ENCODE results near the gene TBC1D22A. TPM values are rescaled to one million over a fixed set of nuclear protein-coding genes. Genes with fewer than 3 reads are reported as not detected.

TBC1D22A gene
- total RNA-seq, 1 experiment from 2014 or later: 7.9 TPM

DNA sequence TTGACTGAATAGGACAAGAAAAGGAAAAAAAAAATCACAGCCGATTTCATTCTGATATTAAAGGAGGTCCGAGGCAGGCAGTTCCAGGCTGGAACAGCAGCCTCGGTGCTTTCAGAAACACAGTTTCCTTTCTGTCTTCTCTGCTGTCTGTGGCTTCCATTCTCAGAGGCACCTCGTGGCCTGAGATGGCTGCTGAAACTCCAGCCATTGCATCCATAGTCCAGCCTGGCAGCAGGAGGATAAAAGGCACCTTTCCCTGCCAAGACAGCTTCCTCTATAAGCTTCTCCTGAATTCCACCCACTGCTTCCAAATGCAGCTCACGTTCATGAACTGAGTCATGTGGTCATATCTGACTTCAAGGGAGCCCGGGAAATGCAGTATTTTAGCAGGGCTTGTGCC lies 390.5 kb downstream of the TBC1D22A start:
- DNase-seq (ENCODE audit: low spot score): no peak

DNA sequence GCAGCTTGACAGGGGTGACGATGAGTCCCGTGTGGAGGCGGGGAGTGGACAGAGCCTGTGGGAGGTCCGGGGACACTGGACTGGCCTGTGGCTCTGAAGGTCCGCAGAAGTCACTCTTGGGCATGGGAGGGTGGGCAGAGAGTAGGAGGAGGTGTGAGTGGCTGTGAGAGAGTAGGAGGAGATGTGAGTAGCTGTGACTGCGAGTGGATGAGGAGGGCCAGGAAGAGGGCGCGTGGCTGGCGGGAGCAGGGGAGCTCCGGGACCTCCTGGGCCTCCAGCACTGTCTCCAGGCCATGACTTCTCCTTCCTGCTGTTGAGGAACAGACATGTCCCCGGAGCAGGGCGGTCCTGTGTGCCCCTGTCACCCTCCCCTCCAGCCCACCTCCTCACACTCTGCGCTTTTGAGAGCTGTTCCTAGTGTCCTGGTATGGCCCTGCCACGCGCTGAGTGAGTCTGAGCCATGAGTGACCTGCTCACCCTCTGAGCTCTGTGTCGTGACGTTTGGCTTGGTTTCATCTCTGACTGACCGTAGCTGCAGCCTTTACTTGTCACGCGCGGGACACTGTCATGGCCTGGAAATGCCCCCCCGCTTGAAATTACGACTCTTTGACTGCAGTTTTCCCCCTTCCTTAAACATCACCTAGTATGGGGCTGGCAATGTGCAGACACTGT lies 391.5 kb downstream of the TBC1D22A start:
- peak; percentile 0 for DNase-seq (ENCODE audit: low spot score)

DNA sequence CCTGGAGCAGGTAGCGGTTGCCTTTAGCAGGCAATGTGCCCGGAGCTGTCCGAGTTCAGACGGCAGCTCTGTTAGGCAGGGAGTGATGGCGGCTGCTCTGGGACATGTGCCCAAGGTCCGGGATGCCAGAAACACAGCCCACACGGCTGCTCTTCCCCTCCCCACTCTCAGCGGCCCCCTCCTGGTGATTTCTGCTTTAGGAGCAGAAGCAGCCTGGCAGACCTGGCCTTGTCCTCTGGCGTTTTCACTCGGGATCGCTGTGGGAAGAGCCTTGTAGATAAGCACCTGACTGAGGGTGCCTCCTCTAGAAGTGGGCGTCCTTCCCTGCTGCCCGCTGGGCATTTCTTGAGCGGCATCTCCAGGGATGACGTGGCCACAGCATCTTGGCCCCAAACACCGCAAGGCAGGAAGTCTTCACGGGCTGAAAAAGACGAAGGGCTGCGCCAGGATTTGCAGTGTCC lies 392.2 kb downstream of the TBC1D22A start:
- DNase-seq (ENCODE audit: low spot score): peak; percentile 78

DNA sequence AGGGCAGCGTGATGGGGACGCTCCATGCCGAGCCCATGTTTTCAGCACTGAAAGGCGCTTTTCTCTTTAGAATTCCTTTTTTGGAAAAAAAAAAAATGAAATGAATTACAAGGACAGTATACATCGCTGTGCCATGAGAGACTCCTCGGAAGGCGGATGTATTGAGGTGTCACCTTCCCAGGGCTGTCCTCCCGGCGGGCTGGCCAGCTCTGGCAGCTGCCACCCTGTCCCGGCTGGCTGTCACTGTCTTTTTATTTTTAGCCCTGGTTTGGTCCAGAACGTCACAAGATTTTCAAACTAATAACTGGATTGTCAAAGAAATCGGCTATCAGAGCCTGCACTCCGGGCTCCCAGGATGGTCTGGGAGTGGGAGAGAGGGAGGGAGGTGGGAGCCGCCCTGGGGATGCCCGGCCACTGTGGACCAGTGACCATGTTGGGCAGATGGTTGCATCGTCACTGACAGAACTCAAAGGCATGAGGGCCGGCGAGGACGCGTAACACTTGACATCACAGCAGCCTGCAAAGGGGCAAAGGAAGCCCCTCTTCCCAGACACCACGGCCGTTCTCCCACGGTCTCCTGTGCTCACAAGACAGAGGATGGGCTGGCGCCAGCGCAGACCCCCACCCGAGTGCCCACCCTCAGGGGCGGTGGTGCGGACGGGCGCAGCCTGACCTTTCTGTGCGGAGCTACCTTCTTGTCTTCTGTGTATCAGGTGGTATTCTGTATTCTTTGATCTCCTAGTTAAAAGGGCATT lies 392.9 kb downstream of the TBC1D22A start:
- DNase-seq (ENCODE audit: low spot score): no peak

DNA sequence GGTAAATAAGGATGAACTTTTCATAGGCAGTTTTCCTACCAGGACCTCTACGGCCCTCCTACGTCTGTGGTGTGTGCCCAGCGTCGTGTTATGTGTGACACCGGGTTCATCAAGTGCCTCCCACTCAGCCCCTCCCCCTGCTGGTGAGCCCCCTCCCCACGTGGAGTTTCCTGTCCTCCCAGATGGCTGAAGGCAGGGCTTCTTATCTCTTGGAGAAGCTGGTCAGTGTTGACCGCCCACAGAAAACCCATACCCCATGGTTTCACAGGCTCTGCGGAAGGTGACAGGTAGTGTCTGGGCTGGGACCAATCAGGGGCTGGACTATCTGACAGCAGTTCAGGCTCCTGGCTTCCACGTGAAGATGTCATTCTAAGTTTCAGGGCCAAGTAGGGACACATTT lies 393.5 kb downstream of the TBC1D22A start:
- no peak for DNase-seq (ENCODE audit: low spot score)

DNA sequence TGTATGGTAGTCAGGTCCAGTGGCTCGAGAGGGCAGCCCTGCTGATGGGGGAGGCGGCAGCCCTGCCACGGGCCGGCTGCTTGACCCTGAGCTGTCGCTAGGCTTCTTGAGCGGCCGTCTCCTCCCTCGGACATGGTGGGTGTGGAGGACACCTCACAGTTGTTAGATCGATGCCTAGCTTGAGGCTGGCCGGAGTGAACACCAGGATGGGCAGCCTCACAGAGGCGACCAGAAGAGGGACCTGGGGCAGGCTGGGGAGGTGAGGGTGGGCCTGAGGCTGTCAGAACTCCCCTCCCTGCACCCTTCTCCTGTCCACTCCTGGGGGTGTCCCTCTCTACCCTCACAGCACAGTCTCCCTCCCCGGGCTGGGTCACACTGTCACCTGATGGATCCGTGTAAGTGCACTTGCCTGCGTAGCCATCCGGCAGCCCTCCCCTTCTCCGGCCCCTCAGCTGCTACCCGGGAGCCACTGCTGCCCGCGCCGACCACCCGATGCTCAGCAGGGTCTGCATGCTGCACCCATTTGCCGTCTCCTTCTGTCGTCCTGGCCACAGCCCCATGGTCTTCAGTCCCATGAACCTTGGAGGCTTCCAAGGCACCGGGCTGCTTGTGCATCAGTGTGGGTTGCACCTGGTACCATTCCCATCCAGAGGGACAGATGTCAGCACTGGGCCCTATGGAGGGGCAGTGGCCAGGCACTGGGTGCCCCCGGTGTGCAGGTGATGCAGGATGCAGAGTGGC lies 394.1 kb downstream of the TBC1D22A start:
- DNase-seq (ENCODE audit: low spot score): no peak

DNA sequence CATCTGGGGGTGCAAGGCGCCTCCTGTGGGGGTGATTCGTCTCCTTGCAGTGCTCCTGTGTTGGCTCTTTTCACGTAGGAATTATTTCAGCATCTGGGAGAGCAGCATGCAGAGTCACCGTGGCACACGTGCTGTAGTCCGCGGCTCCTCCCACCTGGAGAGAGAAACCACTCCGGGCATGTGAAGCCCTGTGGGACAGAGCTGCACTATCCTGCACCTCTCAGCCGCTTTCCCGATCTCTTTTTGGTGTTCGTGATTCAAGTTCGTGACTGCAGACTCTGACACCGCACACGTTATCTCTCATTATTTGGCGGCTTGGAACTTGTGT lies 394.6 kb downstream of the TBC1D22A start:
- no peak for DNase-seq (ENCODE audit: low spot score)

DNA sequence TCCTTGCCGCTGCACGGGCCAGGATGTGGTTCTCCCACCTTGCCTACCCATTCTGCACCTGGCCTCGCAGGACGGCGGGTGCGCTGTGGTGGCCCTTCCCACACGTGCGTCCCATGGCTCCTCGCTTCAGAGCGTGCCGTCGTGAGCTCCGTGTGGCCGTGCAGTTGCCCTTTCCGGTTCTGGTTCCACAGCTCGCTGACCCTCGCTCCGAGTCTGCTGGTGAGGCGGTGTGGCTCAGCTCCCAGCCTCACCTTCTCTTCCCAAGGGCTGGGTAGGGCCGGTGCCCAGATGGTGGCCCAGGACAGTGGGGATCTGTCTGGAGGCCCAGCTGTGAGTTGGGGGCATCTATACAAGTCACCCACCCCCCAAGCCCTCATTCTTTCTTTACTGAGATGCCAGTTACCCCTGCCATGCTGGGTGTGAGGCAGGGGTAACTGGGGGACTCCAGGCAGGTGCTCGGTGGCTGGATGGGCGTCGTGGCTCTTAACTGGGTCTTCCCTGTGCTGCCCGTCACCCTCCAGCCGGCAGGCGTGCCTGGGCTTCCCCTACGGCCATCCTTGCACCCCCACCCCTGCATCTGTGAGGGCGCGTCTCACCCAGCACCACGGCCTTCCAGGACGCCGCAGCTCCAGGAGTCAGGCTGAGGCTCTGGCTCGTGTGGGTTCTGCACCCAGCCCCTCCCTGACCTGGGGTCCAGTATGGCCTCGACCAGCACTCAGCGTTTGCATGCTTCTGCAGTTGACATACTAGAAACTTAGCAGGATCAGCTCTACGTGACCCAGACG lies 395.2 kb downstream of the TBC1D22A start:
- DNase-seq (ENCODE audit: low spot score): no peak

DNA sequence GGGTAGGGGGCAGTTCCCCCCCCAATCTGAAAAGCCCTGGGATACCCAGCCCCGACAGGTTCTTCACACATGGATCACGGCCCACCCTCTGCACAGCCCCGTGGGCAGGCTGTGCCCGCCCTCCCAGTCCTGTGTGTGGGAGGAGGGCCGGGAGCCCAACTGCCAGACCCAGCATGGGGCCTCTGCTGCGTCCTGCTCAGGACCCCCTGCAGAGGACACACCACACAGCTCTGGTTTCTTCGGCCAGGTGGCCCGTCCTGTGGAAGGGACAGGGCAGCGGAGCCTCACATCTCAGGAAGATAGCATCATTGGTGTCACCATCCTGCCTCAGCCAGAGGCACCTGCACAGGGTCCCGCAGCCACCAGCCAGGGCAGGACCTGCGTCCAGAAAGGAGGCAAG lies 396.0 kb downstream of the TBC1D22A start:
- no peak for DNase-seq (ENCODE audit: low spot score)

DNA sequence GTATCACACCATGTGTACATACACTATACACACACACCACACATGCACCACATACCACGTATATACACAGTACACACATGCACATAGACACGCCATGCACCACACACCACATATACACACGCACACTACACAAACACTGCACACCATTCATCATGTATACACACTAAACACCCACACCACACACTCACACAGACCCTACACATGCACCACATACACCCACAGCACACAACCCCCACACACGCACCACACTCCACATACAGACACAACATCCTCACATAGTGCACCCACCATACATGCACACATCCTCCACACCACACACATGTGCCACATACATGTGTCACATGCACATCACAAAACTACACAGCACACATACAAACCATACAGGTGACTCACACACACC lies 397.1 kb downstream of the TBC1D22A start:
- no peak for DNase-seq (ENCODE audit: low spot score)

DNA sequence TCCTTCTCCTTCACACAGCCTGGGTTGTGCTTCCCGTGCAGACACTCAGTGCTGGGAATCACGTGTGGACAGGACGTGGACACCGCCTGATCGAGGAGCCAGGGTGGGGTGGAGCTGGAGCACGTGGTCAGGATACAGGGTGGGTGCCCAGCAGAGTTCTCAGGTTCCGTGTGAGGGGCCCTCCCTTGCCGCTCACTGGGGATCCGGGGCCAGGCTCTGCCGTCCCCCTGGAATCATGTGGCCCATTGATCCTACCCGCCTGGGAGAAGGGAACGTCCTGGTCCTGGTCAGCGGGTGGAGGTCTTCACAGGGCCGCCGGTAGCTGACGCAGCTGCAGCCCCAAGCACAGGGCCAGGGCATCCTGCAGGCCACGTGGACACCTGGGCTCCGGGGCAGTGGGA lies 397.7 kb downstream of the TBC1D22A start:
- DNase-seq (ENCODE audit: low spot score): no peak

DNA sequence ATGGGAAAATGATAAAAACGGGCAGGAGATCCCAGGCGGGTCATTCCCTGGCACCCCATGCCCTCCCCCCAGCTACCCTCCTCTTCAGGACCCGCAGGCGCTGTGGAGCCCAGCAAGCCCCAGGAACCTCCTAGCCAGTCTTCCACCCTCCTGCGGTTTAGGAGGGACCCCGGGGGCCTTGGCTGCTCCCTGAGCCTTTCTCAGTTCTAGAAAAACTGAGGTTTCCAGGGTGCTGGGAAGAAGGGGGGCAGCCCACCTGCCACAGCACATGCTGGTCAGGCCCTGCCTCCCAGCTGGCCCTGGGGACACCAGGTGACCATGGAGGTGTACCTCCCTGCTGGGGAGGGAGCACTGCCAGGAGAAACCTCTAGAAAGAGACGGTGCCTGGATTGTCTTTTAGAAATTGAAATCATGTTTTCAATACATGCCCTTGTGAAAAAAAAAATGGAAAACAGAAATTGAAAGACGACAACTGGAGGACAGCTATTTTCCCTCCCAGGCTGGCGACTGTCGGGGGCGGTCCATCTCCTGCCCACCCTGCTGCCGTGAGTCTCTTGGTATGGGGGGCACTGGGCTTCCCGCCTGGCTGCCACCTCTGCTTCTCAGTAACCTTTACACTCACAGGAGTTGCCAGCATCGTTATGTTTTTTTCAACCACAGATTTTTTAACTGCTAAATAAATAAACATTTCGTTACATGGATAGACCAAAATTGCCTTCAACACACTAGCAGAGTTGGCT lies 398.5 kb downstream of the TBC1D22A start:
- DNase-seq (ENCODE audit: low spot score): no peak

DNA sequence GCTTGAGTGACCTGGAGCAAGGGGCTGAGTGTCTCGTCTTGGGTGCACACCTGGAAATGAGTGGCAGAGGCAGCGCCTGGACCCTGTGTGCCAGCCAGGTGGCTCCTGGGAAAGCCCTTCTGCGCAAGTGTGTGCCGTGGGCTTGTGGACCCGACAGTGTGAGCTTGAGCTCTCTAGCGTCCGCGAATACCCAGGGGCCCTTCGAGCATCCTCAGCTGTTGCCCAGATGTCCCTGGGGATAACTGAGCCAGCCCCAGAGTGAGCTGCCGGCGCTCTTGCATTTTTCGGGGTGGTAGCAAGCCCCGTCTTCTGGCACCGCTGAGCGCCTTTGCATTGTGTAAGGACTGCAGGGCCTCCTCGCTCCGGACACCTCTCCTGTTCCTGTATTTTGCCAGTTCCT lies 399.2 kb downstream of the TBC1D22A start:
- no peak for DNase-seq (ENCODE audit: low spot score)

DNA sequence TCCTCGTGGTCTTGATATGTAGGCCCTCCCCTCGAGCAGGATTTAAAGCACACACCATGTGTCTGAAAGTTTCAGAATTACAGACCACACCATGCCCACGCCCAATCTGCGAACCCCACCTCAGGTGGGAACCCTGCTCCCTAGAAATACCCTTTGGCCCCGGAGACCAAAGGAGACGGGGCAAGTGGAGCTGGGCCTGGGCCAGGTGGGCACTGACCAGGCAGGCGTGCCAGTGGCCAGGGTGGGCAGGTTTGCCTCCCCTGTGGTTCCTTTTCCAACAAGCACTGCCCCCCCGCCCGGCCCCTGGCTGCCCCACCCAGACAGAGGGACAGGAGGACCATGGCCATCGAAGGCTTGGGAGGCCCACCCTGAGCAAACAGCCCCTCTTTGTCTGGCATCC lies 400.4 kb downstream of the TBC1D22A start:
- DNase-seq (ENCODE audit: low spot score): no peak

DNA sequence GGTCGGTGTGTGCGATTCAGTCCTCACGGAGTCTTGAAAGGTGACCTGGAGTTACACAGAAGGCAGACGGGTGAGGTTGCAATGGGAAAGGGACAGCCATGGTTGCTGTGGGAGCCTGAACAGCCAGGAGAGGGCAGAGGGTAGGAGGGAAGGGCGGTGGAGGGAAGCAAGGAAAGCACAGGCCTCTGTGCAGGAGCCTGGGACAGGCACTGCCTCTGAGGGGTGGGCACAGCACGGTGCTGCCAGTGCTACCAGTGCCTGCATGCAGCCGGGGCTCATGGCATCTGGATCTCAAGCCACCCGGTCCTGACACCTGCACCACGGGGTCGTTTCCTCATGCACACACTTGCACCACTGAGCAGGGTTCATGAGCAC lies 401.0 kb downstream of the TBC1D22A start:
- DNase-seq (ENCODE audit: low spot score): no peak

DNA sequence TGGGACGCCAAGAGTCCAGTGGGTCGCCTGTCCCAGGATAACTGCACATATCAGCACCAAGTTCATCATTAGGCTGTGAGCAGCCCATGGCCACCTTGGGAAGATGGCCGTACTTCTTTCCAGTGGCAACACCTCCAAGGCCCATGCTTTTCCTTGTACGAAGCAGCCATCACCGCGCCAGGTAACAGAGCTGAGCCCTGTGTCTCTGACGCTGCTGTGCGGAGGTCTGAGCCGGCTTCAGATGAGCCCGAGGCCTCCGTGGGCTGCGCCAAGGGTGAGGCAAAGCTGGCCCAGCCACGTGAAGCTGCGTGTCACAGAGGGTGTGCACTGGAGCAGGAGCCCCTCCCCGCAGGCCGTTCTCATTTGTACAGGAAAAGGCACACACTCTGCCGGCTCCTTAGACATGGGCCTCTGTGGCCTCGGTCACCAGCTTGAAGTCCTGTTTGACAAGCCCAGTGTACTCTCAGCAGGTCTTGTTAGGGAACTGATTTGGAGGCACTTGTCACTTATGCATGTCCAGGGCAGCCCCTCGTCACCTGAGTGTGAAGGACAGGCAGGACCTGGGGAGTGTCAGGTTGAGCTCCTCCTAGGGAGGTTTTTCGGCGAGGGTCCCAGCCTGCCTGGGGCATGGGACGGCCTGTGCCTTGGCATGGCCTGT lies 401.5 kb downstream of the TBC1D22A start:
- no peak for DNase-seq (ENCODE audit: low spot score)

DNA sequence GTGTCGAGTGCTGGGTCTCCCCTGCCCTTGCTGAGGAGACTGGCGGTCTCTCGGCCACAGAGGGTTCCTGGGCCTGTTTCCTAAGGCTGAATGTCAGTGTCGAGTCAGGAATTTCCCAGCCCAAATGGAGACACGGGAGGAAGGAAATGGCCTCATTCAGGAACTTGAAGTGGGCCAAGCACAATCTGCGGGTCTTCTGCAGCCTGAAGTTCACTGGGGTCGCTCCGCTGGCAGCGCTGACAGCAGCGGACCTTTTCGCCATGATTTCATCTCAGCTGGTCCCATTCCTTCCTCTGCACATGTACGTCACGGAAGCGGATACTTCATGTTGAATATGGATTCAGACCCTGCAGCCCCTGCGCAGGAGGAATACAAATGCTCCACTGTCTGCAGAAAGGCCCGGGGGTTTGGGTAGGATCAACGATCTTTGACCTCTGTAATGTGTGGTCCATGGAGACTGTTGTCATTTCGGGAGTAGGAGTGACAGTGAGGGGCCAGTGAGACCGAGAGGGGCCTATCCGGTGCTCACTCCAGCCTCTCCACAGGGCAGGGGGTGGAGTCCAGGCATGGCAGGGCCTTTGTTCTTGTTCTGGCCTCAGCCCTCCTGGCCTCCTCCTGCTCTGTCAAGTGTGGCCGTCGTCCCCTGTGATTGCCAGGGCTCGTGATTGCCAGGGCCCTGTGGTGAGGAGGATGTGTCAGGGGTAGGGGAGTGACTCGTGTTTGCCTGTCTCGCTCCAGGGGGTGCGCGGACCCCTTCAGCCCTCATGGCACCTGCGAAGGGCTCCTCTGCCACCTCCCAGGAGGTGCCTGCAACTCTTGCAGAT lies 402.3 kb downstream of the TBC1D22A start:
- no peak for DNase-seq (ENCODE audit: low spot score)

DNA sequence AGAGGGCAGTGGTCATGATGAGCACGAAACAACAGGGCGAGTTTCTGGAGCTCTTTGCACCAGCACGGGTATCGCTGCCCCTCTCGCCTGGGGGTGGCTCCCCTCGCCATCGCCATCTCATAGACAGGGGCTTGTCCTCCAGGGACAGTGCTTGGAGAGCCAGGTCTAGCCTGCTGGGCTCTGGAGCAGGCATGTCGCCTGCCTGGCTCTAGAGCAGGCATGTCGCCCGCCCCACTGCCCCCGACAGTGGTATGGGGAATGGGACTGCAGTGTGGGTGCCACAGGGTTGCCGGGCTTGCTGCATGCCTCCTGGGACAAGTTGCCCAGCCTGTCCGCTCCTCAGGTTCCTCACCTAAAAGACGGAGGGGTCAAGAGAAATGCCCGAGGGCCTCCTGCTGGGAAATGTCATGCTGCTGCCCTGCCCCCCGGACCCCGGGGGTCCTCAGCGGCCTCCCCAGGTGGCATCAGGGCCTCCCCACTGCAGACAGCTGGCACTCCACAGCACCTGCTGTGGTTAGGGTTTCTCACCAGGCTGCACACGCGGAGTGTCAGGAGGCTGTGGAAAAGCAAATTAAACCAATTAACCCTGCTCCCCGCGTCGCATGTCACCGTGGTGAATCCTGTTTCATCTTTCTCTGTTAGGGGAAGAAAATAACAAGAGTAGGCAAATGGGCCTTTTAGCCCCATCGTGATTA lies 403.0 kb downstream of the TBC1D22A start:
- no peak for DNase-seq (ENCODE audit: low spot score)

DNA sequence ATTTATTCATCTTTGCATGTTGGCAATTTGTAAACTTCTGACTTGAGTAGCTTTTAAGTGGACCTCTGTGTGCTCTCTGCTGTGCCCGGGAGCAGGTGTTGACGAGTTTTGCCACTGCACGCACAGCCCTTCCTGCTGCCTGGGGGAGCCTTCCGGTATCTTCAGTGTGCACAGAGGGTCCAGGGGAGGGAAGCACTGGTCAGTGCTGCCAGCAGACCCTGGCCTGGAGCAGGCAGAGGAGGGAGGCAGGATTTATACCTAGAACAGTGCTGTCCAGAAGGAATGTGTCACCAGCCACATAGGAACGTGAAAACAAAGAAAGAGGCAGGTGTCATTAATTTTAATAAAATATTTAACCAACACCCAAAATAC lies 403.6 kb downstream of the TBC1D22A start:
- no peak for DNase-seq (ENCODE audit: low spot score)
